ENCODE data around the gene SSBP2. TPM values are rescaled to one million over a fixed set of nuclear protein-coding genes. Genes with fewer than 3 reads are reported as not detected.

The SSBP2 gene
- total and polyA plus RNA-seq, 2 donors (not counting 1 experiment from before 2014, with no cell fraction given), result 44.4 to 63.1 TPM

DNA sequence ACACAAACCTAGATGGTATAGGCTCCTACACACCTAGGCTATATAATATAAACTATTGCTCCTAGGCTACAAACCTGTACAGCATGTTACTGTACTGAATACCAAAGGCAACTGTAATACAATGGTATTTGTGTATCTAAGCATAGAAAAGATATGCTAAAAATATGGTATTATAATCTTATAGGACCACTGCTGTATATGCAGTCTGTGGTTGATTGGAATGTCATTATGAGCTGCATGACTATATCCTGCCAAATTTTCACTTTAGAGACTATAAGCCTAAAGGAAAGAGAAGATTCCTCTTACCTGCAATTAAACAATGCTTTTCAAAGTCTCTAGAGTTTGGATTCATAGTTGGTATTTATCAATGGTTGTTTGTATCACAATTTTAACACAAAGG, 332.3 kb downstream of the SSBP2 start:
- DNase-seq (ENCODE audit: low read depth in 2 of 2), result peak in 1 of 2 donors; percentile 36
- Histone ChIP-seq H3K27ac (ENCODE audit: insufficient read depth, low read length) (no peak overlapping the region), H4K20me1 (ENCODE audit: control insufficient read depth, extremely low read depth, insufficient read depth, low read length) (no peaks in the 10 kb centered on the region), H3K9ac (ENCODE audit: insufficient read depth, low read length) (no peak overlapping the region), H3K36me3 (ENCODE audit: control insufficient read depth, insufficient read depth, low read length) (no peaks in the 10 kb centered on the region), H3K79me2 (ENCODE audit: control insufficient read depth, insufficient read depth, low read length) (no peaks in the 10 kb centered on the region), H3K4me3 (replicated peaks in 1 of 4; ENCODE audit: control extremely low read depth in 1 of 4, insufficient read depth in 1 of 4, low read depth in 3 of 4, low read length in 4 of 4) (no peak overlapping the region), H3K4me2 (ENCODE audit: extremely low read depth, insufficient read depth, low read length) (no peak overlapping the region), H3K4me1 (ENCODE audit: control insufficient read depth, extremely low read depth, insufficient read depth, low read length) (peaks cover 24% of the 10 kb centered on the region), H3K27me3 (ENCODE audit: control insufficient read depth, insufficient read depth, low read length) (no peaks in the 10 kb centered on the region), H2AFZ (ENCODE audit: low read length) (no peak overlapping the region), H3K9me3 (ENCODE audit: control insufficient read depth, insufficient read depth, low read depth, low read length) (no peaks in the 10 kb centered on the region)
- TF ChIP-seq, protein P1, sequence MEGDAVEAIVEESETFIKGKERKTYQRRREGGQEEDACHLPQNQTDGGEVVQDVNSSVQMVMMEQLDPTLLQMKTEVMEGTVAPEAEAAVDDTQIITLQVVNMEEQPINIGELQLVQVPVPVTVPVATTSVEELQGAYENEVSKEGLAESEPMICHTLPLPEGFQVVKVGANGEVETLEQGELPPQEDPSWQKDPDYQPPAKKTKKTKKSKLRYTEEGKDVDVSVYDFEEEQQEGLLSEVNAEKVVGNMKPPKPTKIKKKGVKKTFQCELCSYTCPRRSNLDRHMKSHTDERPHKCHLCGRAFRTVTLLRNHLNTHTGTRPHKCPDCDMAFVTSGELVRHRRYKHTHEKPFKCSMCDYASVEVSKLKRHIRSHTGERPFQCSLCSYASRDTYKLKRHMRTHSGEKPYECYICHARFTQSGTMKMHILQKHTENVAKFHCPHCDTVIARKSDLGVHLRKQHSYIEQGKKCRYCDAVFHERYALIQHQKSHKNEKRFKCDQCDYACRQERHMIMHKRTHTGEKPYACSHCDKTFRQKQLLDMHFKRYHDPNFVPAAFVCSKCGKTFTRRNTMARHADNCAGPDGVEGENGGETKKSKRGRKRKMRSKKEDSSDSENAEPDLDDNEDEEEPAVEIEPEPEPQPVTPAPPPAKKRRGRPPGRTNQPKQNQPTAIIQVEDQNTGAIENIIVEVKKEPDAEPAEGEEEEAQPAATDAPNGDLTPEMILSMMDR (conservative IDR thresholded peaks at IDR 0.05 in 1 of 2, IDR thresholded peaks at IDR 0.05 in 1 of 2; ENCODE audit: low read depth in 1 of 2, low read length in 2 of 2), result no peak
- no peak for TF ChIP-seq EZH2 (IDR thresholded peaks at IDR 0.05; ENCODE audit: low read length, missing control alignments)

DNA sequence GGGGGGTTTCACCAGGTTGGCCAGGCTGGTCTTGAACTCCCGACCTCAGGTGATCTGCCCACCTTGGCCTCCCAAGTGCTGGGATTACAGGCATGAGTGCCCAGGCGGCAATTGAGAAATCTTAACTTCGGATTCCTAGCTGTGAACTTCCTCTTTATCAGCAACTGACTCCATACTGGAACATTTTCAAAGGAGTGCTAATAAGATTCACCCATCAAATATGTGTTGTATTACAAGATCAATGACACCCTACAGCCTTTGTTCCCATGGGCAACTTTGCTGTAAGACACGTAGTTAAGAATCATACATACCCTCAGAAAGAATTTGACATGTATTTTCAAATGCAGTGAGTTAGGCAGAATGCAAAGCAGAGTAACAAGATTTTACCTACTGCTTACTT, 333.8 kb downstream of the SSBP2 start:
- H3K4me1 ChIP-seq (ENCODE audit: control insufficient read depth, extremely low read depth, insufficient read depth, low read length), result peaks cover 17% of the 10 kb centered on the region
- no peak overlapping the region for H3K9ac ChIP-seq (ENCODE audit: insufficient read depth, low read length)
- no peaks in the 10 kb centered on the region for H3K79me2 ChIP-seq (ENCODE audit: control insufficient read depth, insufficient read depth, low read length)
- TF ChIP-seq, protein P1 (conservative IDR thresholded peaks at IDR 0.05 in 1 of 2, IDR thresholded peaks at IDR 0.05 in 1 of 2; ENCODE audit: low read depth in 1 of 2, low read length in 2 of 2), result no peak
- no peak for TF ChIP-seq EZH2 (IDR thresholded peaks at IDR 0.05; ENCODE audit: low read length, missing control alignments)
- H3K36me3 ChIP-seq (ENCODE audit: control insufficient read depth, insufficient read depth, low read length), result no peaks in the 10 kb centered on the region
- no peak overlapping the region for H3K4me2 ChIP-seq (ENCODE audit: extremely low read depth, insufficient read depth, low read length)
- no peak overlapping the region for H3K27ac ChIP-seq (ENCODE audit: insufficient read depth, low read length)
- DNase-seq (ENCODE audit: low read depth in 2 of 2), result peak in 1 of 2 donors; percentile 70
- no peaks in the 10 kb centered on the region for H3K27me3 ChIP-seq (ENCODE audit: control insufficient read depth, insufficient read depth, low read length)
- no peaks in the 10 kb centered on the region for H4K20me1 ChIP-seq (ENCODE audit: control insufficient read depth, extremely low read depth, insufficient read depth, low read length)
- H3K9me3 ChIP-seq (ENCODE audit: control insufficient read depth, insufficient read depth, low read depth, low read length), result no peaks in the 10 kb centered on the region
- no peak overlapping the region for H2AFZ ChIP-seq (ENCODE audit: low read length)
- no peak overlapping the region for H3K4me3 ChIP-seq (replicated peaks in 1 of 4; ENCODE audit: control extremely low read depth in 1 of 4, insufficient read depth in 1 of 4, low read depth in 3 of 4, low read length in 4 of 4)

DNA sequence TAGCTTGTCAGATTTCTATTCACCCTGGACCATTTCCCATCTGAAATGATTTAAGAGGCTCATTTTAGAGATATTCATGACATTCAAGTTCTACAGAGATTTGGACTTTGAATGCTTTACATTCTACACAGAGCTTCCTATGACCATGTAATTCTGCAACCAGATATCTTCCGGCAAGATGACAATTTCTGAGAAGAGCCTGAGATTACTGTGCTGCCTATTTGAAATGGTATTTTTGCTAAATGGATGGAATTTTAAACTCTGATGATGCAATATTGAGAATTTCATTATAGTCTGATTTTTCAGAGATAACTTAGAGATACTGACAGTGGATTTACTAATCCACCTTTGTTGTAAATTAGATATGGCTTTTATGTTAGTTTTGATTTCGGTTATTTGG, 341.0 kb downstream of the SSBP2 start:
- DNase-seq (ENCODE audit: low read depth in 2 of 2), result no peak

More for the DNA sequence above, 341.0 kb downstream of the SSBP2 start:
- no peak overlapping the region for H2AFZ ChIP-seq (ENCODE audit: low read length)
- H3K4me2 ChIP-seq (ENCODE audit: extremely low read depth, insufficient read depth, low read length), result no peak overlapping the region
- H3K9ac ChIP-seq (ENCODE audit: insufficient read depth, low read length), result no peak overlapping the region
- H3K4me3 ChIP-seq (replicated peaks in 1 of 4; ENCODE audit: control extremely low read depth in 1 of 4, insufficient read depth in 1 of 4, low read depth in 3 of 4, low read length in 4 of 4), result no peak overlapping the region
- H3K27me3 ChIP-seq (ENCODE audit: control insufficient read depth, insufficient read depth, low read length), result no peaks in the 10 kb centered on the region
- H4K20me1 ChIP-seq (ENCODE audit: control insufficient read depth, extremely low read depth, insufficient read depth, low read length), result no peaks in the 10 kb centered on the region
- TF ChIP-seq, protein P1 (conservative IDR thresholded peaks at IDR 0.05 in 1 of 2, IDR thresholded peaks at IDR 0.05 in 1 of 2; ENCODE audit: low read depth in 1 of 2, low read length in 2 of 2), result no peak
- TF ChIP-seq EZH2 (IDR thresholded peaks at IDR 0.05; ENCODE audit: low read length, missing control alignments), result no peak
- no peaks in the 10 kb centered on the region for H3K9me3 ChIP-seq (ENCODE audit: control insufficient read depth, insufficient read depth, low read depth, low read length)
- no peaks in the 10 kb centered on the region for H3K79me2 ChIP-seq (ENCODE audit: control insufficient read depth, insufficient read depth, low read length)
- H3K4me1 ChIP-seq (ENCODE audit: control insufficient read depth, extremely low read depth, insufficient read depth, low read length), result peaks cover 7% of the 10 kb centered on the region
- H3K36me3 ChIP-seq (ENCODE audit: control insufficient read depth, insufficient read depth, low read length), result no peaks in the 10 kb centered on the region
- H3K27ac ChIP-seq (ENCODE audit: insufficient read depth, low read length), result no peak overlapping the region
